ENCODE results near the gene FAM169A. TPM values are rescaled to one million over a fixed set of nuclear protein-coding genes. Genes with fewer than 3 reads are reported as not detected.
A peak's percentile ranks its signal among the peaks of the same experiment; 100 is the strongest.
"Not testable (repeated sequence)": the region's sequence is repeated elsewhere in the genome, so short reads cannot be mapped to it uniquely, and the experiment has no call there.

The FAM169A gene, protein sequence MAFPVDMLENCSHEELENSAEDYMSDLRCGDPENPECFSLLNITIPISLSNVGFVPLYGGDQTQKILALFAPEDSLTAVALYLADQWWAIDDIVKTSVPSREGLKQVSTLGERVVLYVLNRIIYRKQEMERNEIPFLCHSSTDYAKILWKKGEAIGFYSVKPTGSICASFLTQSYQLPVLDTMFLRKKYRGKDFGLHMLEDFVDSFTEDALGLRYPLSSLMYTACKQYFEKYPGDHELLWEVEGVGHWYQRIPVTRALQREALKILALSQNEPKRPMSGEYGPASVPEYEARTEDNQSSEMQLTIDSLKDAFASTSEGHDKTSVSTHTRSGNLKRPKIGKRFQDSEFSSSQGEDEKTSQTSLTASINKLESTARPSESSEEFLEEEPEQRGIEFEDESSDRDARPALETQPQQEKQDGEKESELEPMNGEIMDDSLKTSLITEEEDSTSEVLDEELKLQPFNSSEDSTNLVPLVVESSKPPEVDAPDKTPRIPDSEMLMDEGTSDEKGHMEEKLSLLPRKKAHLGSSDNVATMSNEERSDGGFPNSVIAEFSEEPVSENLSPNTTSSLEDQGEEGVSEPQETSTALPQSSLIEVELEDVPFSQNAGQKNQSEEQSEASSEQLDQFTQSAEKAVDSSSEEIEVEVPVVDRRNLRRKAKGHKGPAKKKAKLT
- 3.2 and 3.5 TPM in 2 replicates for total RNA-seq

DNA sequence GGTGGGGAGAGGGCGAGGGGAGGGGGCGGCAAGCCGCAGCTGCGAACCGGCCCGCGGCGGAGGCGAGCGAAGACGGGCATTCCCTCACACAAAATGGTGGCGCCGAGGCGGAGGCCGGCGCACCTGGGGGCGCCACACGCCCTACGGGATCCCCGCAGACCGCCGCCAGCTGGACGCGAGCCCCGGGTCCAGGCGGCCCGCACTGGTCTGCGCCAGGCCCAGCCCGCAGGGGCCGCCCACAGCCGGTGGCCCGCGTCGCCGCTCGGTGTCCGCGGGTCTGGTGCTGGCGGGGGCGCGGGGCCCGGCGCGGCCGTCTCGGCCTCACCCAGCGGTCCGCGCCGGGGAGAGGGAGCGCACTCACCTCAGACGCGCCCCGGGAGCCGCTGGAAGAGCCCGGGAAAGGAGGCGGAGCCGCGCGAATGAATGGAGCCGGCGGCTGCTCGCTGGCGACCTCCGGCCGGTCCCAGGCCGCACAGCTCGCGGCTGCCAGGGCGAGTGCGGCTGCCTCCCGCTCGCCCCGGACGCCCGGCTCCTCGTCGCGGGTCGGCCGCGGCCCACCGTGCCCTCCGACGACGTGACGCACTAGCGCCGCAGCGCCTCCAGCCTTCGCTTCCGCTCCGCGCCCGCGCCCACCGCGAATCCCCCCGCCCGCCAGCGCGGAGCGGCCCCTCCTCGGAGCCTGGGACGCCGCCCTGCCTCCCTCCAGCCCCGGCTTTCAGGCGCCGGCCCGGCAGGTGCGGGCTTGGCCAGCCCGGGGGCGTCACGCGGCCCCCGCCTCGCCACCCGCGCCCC is at the start of gene FAM169A:
Gene FAM169A (minus strand): TSS at position 584 of the 792 bp plus-strand sequence. CDS start 24,711 bp downstream, outside the sequence.
- DNase-seq (ENCODE audit: low spot score): peak; percentile 19
- H3K9me3 Mint-ChIP-seq: no peaks in the 10 kb centered on the region
- H3K27ac Mint-ChIP-seq: peak within 1 kb of the TSS; percentile 76
- H3K36me3 Mint-ChIP-seq (ENCODE audit: low read depth): no peaks in the 10 kb centered on the region
- intact Hi-C loops (cut with micrococcal nuclease): loop anchor here (1.0 to 5.0 kb wide), 4 partner anchors 51 to 186 kb away; partner anchors contain the start of genes GCNT4, GFM2, HEXB and NSA2
- peaks cover 25% of the 10 kb centered on the region for H3K27me3 Mint-ChIP-seq (ENCODE audit: insufficient read depth)
- H3K4me3 Mint-ChIP-seq: peak within 1 kb of the TSS; percentile 88
- peaks cover 11% of the 10 kb centered on the region for H3K4me1 Mint-ChIP-seq (ENCODE audit: low read depth)

DNA sequence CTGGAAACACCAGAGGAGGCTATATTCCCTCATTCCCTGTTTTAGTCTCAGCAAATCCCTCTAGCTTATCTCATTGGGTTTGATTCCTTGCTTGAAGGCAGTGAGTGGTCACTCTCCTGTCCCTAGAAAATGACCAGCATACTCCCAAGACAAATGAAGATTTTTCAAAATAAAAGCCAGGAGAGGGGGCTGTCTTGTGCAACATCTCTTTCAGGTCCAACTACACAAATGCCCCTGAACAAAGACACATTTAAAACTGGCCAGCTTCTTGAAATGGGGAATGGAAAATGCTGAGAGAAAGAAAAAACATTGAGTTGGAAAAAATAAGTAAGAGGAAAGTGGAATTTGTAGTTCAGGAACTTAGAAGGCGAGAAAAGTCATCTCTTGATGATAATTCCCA is 49.3 kb upstream of the FAM169A start:
- peaks cover under 1% of the 10 kb centered on the region for H3K9me3 Mint-ChIP-seq
- intact Hi-C loops (cut with micrococcal nuclease): loop anchor here (5.0 kb wide), 1 partner anchor 48 kb away; the partner anchor contains the start of gene FAM169A
- no peak overlapping the region for H3K4me3 Mint-ChIP-seq
- H3K36me3 Mint-ChIP-seq (ENCODE audit: low read depth): no peaks in the 10 kb centered on the region
- H3K27me3 Mint-ChIP-seq (ENCODE audit: insufficient read depth): peaks cover 10% of the 10 kb centered on the region
- no peak overlapping the region for H3K27ac Mint-ChIP-seq
- no peak for DNase-seq (ENCODE audit: low spot score)
- no peaks in the 10 kb centered on the region for H3K4me1 Mint-ChIP-seq (ENCODE audit: low read depth)

DNA sequence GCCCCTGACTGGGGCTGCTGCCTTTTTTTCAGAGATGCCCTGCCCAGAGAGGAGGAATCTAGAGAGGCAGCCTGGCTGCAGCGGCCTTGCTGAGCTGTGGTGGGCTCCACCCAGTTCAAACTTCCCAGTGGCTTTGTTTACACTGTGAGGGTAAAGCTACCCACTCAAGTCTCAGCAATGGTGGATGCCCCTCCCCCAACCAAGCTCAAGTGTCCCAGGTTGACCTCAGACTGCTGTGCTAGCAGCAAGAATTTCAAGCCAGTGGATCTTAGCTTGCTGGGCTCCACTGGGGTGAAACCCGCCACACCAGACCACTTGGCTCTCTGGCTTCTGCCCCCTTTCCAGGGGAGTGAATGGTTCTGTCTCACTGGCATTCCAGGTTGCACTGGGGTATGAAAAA is 45.2 kb upstream of the FAM169A start:
- H3K27me3 Mint-ChIP-seq (ENCODE audit: insufficient read depth): peaks cover 12% of the 10 kb centered on the region
- H3K27ac Mint-ChIP-seq; DNase-seq (ENCODE audit: low spot score); intact Hi-C loops (cut with micrococcal nuclease); H3K4me3 Mint-ChIP-seq; H3K36me3 Mint-ChIP-seq (ENCODE audit: low read depth); H3K4me1 Mint-ChIP-seq (ENCODE audit: low read depth): not testable (repeated sequence)
- peaks cover 16% of the 10 kb centered on the region for H3K9me3 Mint-ChIP-seq

- DNase-seq (ENCODE audit: low spot score); H3K36me3 Mint-ChIP-seq (ENCODE audit: low read depth); H3K4me3 Mint-ChIP-seq; H3K4me1 Mint-ChIP-seq (ENCODE audit: low read depth); intact Hi-C loops (cut with micrococcal nuclease); H3K27ac Mint-ChIP-seq: not testable (repeated sequence)
- H3K9me3 Mint-ChIP-seq: peaks cover 16% of the 10 kb centered on the region
- H3K27me3 Mint-ChIP-seq (ENCODE audit: insufficient read depth): peaks cover 12% of the 10 kb centered on the region
Measured at GRCh38 chr5:74909888-74910287, 43.7 kb upstream of the FAM169A start.

- intact Hi-C loops (cut with micrococcal nuclease); H3K4me1 Mint-ChIP-seq (ENCODE audit: low read depth); H3K27ac Mint-ChIP-seq; DNase-seq (ENCODE audit: low spot score); H3K4me3 Mint-ChIP-seq; H3K36me3 Mint-ChIP-seq (ENCODE audit: low read depth); H3K27me3 Mint-ChIP-seq (ENCODE audit: insufficient read depth): not testable (repeated sequence)
- H3K9me3 Mint-ChIP-seq: peaks cover 16% of the 10 kb centered on the region
Measured at GRCh38 chr5:74908237-74908636, 42.0 kb upstream of the FAM169A start.

DNA sequence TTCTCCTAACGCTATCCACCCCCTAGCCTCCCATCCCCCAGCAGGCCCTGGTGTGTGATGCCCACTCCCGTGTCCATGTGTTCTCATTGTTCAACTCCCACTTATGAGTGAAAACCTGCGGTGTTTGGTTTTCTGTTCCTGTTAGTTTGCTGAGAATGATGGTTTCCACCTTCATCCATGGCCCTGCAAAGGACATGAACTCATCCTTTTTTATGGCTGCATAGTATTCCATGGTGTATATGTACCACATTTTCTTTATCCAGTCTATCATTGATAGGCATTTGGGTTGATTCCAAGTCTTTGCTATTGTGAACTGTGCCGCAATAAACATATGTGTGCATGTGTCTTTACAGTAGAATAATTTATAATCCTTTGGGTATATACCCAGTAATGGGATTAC is 38.5 kb upstream of the FAM169A start:
- DNase-seq (ENCODE audit: low spot score); H3K9me3 Mint-ChIP-seq; H3K27ac Mint-ChIP-seq; H3K4me1 Mint-ChIP-seq (ENCODE audit: low read depth); H3K27me3 Mint-ChIP-seq (ENCODE audit: insufficient read depth); intact Hi-C loops (cut with micrococcal nuclease); H3K4me3 Mint-ChIP-seq; H3K36me3 Mint-ChIP-seq (ENCODE audit: low read depth): not testable (repeated sequence)

DNA sequence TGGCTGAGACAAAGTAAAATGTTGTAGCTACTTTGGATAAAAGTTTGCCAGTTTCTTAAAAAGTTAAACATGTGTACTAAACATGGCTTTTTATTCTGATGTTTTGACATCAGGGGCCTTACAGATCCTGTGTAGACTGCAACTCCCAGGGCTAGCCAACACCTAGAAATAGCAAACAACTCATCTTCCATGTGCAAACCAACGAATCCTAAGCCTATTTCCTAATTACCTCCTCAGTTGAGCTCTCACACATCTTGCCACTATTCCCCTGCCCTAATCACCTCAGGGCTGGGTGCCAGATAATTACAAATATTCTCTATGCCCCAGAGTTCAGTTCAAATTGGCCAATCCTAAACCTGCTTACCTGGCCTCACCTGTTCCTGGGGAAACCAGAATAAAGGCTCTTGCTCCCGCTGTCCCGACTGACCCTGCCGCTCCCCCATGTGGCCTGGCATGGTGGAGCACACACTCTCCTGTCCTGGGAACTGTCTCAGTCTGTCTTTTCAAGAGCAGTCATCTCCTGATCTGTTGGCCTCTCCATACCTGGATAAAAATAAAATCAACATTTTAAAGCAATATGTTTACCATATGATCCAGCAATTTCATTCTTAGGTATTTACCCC is 37.1 kb upstream of the FAM169A start:
- Mint-ChIP-seq H3K4me3 (no peak overlapping the region), H3K27ac (no peak overlapping the region), H3K36me3 (ENCODE audit: low read depth) (no peaks in the 10 kb centered on the region), H3K4me1 (ENCODE audit: low read depth) (no peaks in the 10 kb centered on the region), H3K27me3 (ENCODE audit: insufficient read depth) (peaks cover 9% of the 10 kb centered on the region), H3K9me3 (peaks cover 4% of the 10 kb centered on the region)
- intact Hi-C loops (cut with micrococcal nuclease): no loop called here
- DNase-seq (ENCODE audit: low spot score): no peak

GRCh38 chr5:74897049-74897448 is 30.9 kb upstream of the FAM169A start:
- no peaks in the 10 kb centered on the region for H3K4me1 Mint-ChIP-seq (ENCODE audit: low read depth)
- no peak overlapping the region for H3K4me3 Mint-ChIP-seq
- peaks cover 6% of the 10 kb centered on the region for H3K27me3 Mint-ChIP-seq (ENCODE audit: insufficient read depth)
- H3K9me3 Mint-ChIP-seq: peaks cover 4% of the 10 kb centered on the region
- no peaks in the 10 kb centered on the region for H3K36me3 Mint-ChIP-seq (ENCODE audit: low read depth)
- H3K27ac Mint-ChIP-seq: no peak overlapping the region
- DNase-seq (ENCODE audit: low spot score): no peak
- intact Hi-C loops (cut with micrococcal nuclease): no loop called here

GRCh38 chr5:74895906-74896305 is 29.7 kb upstream of the FAM169A start:
- H3K27me3 Mint-ChIP-seq (ENCODE audit: insufficient read depth): peaks cover 6% of the 10 kb centered on the region
- intact Hi-C loops (cut with micrococcal nuclease): no loop called here
- H3K36me3 Mint-ChIP-seq (ENCODE audit: low read depth): no peaks in the 10 kb centered on the region
- H3K27ac Mint-ChIP-seq: no peak overlapping the region
- H3K4me3 Mint-ChIP-seq: no peak overlapping the region
- peaks cover 4% of the 10 kb centered on the region for H3K9me3 Mint-ChIP-seq
- no peak for DNase-seq (ENCODE audit: low spot score)
- H3K4me1 Mint-ChIP-seq (ENCODE audit: low read depth): no peaks in the 10 kb centered on the region

DNA sequence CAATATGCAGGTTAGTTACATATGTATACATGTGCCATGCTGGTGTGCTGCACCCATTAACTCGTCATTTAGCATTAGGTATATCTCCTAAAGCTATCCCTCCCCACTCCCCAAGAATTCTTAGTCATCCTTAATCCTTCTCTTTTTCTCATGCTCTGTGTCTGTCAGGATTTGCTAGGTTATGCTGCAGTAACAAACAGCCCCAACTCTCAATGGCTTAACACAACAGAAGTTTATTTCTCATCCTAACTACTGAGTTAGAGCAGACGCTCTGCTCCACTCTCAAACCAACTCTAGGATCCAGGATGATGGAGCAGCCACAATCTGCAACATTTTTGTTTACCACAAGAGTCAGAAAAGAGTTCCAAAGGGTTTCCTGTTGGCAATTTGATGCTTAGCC is 28.2 kb upstream of the FAM169A start:
- peaks cover 4% of the 10 kb centered on the region for H3K9me3 Mint-ChIP-seq
- peaks cover 6% of the 10 kb centered on the region for H3K27me3 Mint-ChIP-seq (ENCODE audit: insufficient read depth)
- no peaks in the 10 kb centered on the region for H3K36me3 Mint-ChIP-seq (ENCODE audit: low read depth)
- H3K27ac Mint-ChIP-seq: no peak overlapping the region
- no peaks in the 10 kb centered on the region for H3K4me1 Mint-ChIP-seq (ENCODE audit: low read depth)
- no peak overlapping the region for H3K4me3 Mint-ChIP-seq
- intact Hi-C loops (cut with micrococcal nuclease): no loop called here
- no peak for DNase-seq (ENCODE audit: low spot score)

DNA sequence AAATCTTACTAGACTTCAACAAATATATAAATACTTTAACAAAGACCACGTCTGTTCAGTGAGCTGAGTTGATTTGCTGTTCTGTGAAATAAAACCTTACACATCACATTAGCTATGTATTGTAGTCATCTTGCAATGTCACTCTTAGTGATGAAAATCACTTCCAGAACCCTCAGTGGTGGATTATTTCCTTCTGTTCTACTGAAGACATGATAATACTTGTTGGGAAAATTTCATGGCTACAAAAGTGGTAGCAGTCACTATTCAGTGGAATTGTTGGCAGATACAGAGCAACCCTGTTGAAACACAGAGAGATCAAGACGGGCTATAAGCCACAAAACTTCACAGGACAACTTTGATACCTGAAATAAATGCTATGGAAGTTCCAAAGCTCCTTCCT is 26.7 kb upstream of the FAM169A start:
- Mint-ChIP-seq H3K4me3 (no peak overlapping the region), H3K9me3 (peaks cover 4% of the 10 kb centered on the region), H3K27ac (no peak overlapping the region), H3K27me3 (ENCODE audit: insufficient read depth) (peaks cover 4% of the 10 kb centered on the region), H3K4me1 (ENCODE audit: low read depth) (no peaks in the 10 kb centered on the region), H3K36me3 (ENCODE audit: low read depth) (no peaks in the 10 kb centered on the region)
- no peak for DNase-seq (ENCODE audit: low spot score)
- intact Hi-C loops (cut with micrococcal nuclease): no loop called here

- no peak for DNase-seq (ENCODE audit: low spot score)
- Mint-ChIP-seq H3K4me1 (ENCODE audit: low read depth) (no peaks in the 10 kb centered on the region), H3K4me3 (no peak overlapping the region), H3K27ac (no peak overlapping the region), H3K9me3 (peaks cover 2% of the 10 kb centered on the region), H3K27me3 (ENCODE audit: insufficient read depth) (peaks cover 8% of the 10 kb centered on the region), H3K36me3 (ENCODE audit: low read depth) (no peaks in the 10 kb centered on the region)
- intact Hi-C loops (cut with micrococcal nuclease): no loop called here
Measured at GRCh38 chr5:74889523-74890105, 23.4 kb upstream of the FAM169A start.
